HG03558 (cell line): ENCODE data around the gene RFX7.
"Not testable (repeated sequence)": the region's sequence is repeated elsewhere in the genome, so short reads cannot be mapped to it uniquely, and the experiment has no call there.

Source experiments
- ATAC-seq: cut with Tn5 transposase; IDR thresholded peaks from one replicate; pipeline ENCODE4 v1.9.1; 2021; ENCODE audit warnings: moderate number of reproducible peaks; ENCODE audit not compliant: unreplicated experiment; ENCODE audit errors: extremely low read depth

Gene RFX7

GRCh38 chr15:56208185-56208584, 35.5 kb downstream of the RFX7 start:
- ATAC-seq, result no peak

- no peak for ATAC-seq
Measured at GRCh38 chr15:56207711-56208110, 36.0 kb downstream of the RFX7 start.

DNA sequence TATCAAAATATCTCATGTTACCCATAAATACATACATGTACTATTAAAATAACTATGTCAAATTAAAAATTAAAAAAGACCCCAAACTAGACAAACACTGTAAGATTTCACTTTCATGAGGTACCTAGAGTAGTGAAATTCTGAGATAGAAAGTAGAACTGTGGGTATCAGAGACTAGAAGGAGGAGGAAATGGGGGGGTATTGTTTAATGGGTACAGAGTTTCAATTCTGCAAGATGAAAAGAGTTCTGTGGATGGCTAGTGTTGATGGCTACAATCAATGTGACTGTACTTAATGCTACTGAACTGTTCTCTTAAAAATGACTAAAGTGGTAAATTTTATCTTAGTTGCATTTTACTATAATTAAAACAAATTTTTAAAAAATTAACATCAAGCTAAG, 36.6 kb downstream of the RFX7 start:
- peak; percentile 53 for ATAC-seq

GRCh38 chr15:56205061-56205876, 38.4 kb downstream of the RFX7 start:
- ATAC-seq, result no peak

DNA sequence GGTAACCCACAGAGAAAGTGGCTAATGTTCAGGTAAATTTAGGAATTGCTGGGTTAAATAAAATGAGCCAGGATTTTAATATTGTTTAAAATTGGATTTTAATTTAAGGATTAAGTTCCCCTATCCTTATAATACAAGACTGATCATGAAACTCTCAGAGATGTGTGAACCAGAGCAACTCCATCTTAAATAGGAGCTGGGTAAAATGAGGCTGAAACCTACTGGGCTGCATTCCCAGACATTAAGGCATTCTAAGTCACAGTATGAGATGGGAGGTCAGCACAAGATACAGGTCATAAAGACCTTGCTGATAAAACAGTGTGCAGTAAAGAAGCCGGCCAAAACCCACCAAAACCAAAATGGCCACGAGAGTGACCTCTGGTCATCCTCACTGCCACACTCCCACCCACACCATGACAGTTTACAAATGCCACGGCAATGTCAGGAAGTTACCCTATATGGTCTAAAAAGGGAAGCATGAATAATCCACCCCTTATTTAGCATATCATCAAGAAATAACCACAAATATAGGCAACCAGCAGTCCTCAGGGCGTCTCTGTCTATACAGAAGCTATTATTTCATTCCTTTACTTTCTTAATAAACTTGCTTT, 40.3 kb downstream of the RFX7 start:
- ATAC-seq, result not testable (repeated sequence)

DNA sequence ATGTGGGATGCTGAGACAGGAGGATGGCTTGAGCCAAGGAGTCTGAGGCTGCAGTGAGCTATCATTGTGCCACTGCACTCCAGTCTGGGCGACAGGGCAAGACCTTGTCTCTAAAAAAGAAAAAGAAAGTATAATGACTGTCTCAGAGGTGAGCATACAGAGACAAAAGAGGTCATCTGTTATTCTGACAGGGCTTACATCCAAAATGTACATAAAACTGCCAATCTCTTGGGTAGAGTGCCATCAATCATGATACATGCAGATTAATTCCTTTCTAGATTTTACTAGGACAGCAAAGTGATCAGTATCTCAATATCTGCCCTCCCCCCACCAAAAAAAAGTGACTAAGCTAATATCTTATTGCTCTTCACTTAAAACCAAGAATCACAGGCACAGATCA, 41.0 kb downstream of the RFX7 start:
- no peak for ATAC-seq

DNA sequence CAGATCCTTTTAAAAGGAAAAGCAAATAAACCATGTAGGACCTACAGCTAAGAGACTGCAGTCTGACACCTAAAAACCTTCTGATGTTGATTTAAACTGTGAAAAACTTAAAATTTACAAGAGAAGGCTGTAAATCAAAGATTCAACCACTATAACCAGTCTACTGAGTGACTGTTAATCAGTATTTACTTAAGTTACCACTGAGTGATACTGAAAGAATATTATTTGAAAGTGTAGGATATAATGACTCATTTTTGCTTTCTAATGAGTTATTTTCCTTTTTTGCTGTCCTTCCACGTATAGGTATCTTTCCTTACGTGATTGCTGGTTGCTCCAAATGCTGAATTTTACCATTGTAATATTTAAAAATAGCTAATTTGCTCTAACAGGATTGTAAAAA, 44.6 kb downstream of the RFX7 start:
- no peak for ATAC-seq

DNA sequence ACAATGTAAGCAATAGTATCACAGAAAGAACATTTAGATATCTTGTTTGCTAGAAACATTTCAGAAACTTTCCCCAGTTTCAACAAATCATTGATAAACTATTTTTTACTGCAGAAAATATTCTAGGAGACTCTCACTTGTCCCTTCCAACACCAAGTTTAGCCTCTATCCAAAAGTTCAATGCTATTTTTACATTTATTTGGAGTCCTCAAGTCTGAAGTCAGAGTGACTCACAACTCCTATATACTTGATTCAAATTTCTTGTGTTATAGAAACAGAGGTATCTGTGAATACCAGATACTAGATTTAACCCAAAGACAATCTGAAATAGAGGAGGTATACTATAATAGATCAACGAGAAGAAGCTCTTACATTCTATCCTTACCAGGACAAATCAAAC, 49.6 kb downstream of the RFX7 start:
- no peak for ATAC-seq

- ATAC-seq, result no peak
Measured at GRCh38 chr15:56192659-56193442, 50.8 kb downstream of the RFX7 start.

- no peak for ATAC-seq
Measured at GRCh38 chr15:56187665-56188064, 56.0 kb downstream of the RFX7 start.

- ATAC-seq, result no peak
Measured at GRCh38 chr15:56185980-56186379, 57.7 kb downstream of the RFX7 start.

DNA sequence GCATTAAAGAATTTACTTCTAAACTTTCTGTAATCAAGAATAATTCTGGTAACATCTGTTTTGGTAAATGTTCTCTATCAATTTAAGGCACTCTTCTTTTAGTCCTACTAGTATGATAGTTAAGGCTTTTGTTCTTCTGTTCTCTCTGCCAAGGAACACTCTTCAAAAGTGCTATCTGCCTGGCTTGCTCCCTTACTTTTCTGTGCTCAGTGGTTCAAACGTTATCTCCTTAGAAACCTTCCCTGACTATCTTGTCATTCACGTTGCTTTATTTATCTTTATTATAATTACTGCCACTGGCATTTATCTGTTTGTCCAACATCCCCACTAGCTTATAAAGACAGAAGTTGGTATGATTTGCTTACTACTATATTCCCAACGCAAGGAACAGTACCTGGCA, 59.2 kb downstream of the RFX7 start:
- no peak for ATAC-seq

DNA sequence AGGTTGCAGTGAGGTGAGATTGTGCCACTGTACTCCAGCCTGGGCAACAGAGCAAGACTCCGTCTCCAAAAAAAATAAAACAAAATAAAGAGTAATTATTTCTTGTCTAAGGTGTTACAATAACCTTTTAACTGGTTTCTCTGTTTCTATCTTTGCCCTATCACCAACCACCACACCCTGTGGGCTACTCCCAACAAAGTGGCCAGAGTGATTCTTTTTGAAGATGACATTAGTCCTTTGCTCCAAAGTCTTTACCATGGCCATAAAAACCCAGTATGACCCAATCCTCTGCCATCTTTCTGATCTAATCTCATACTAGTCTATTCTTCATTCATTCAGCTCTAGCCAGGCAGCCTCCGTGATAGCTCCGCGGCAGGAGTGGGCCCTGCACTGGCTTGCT, 62.8 kb downstream of the RFX7 start:
- ATAC-seq, result no peak

DNA sequence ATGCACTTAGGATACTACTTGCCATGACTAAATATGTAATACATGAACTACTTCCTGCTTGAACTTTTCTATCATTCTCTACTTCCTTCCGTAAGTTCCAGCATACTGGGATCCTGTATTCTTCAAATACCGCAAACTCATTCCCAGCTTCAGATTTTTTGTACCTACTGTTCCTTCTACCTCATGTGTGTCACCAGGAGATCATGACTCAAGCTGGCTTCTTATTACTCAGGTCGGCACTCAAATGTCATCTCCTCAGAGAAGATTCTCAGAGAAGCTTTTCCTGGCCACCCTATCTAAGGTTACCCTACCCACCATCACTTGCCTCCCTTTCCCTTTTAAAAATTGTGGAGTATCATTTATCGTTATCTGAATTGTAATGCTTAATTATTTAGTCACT, 66.7 kb downstream of the RFX7 start:
- ATAC-seq, result no peak

GRCh38 chr15:56175788-56176187, 67.9 kb downstream of the RFX7 start:
- no peak for ATAC-seq

DNA sequence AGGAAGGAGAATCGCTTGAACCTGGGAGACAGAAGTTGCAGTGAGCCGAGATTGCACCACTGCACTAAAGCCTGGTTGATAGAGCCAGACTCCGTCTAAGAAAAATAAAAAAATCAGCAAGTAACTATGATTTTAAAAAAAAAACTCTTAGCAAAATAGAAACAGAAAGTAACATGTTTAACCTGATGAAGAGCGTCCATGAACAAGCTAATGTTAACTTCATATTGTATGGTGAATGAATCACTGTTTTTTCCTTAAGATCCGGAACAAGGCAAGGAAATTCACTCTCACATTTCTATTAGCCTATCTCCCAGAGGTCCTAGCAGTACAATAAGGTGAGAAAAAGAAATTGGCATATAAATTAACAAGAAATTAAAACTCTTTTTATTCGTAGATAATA, 69.0 kb downstream of the RFX7 start:
- no peak for ATAC-seq

GRCh38 chr15:56168394-56168793, 75.3 kb downstream of the RFX7 start:
- no peak for ATAC-seq

DNA sequence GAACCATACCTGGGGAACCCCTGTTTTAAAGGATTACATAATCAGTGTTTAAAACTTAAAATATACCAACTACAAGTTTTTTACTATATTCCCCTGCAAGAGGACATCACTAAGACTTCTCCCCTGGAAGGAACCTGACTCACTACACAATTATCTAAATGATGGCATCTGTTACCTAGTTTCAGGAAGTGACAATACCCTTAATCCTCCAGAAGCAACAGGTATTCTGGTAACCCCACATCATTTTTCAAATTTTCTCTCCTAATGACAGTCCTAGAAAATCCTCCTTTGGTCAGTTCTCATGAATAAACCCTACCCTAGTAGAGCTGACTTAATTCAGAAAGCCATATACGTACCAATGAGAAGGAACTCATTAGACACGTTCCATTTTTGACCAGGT, 78.4 kb downstream of the RFX7 start:
- ATAC-seq, result no peak

GRCh38 chr15:56160966-56161365, 82.7 kb downstream of the RFX7 start:
- ATAC-seq, result no peak

DNA sequence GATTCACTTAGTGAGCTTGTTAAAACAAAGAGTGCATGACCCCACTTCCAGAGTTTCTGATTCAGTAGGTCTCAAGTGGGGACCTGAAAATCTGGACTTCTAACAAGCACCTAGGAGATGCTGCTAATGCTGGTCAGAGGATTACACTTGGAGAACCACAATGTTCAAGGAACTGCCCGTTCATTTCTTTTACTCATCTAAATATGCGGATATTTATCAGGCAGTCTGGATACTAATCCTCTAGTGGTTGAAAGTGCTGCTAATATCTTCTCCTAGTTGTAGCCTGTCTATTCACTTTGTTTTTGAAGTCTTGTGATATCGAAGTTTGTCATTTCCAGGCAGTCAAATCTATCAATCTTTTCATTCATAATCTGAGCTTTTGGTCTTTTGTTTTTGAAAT, 86.8 kb downstream of the RFX7 start:
- ATAC-seq, result no peak

DNA sequence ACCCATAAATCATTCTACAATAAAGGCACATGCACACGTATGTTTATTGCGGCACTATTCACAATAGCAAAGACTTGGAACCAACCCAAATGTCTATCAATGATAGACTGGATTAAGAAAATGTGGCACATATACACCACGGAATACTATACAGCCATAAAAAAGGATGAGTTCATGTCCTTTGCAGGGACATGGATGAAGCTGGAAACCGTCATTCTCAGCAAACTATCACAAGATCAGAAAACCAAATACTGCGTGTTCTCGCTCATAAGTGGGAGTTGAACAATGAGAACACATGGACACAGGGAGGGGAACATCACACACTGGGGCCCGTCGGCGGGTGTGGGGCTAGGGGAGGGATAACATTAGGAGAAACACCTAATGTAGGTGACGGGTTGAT, 88.4 kb downstream of the RFX7 start:
- ATAC-seq, result not testable (repeated sequence)
